GM21619 (cell line): ENCODE measurements around the gene ZNF423.

ENCODE experiments used
- ATAC-seq: cut with Tn5 transposase; IDR thresholded peaks from one replicate; pipeline ENCODE4 v1.9.1; 2021; ENCODE audit not compliant: unreplicated experiment

The ZNF423 gene

DNA sequence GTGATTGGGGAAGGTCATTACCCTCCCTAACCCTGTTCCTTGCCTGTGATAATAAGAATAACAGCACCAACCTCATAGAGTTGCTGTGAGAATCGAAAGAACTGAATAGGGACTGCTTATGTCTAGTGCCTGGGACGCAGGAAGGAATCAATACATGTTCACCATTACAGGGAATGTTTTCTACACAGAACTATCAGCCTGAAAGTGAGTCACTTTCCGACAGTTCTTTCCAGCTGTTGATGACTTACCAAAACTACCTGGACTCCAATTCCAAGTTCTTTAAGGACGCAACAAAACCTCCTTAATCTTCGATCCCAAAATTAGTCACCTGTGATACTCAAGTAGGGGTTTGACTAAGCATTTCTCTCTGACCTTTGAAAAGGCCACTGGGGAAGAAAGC, 29.4 kb downstream of the ZNF423 start:
- no peak for ATAC-seq

DNA sequence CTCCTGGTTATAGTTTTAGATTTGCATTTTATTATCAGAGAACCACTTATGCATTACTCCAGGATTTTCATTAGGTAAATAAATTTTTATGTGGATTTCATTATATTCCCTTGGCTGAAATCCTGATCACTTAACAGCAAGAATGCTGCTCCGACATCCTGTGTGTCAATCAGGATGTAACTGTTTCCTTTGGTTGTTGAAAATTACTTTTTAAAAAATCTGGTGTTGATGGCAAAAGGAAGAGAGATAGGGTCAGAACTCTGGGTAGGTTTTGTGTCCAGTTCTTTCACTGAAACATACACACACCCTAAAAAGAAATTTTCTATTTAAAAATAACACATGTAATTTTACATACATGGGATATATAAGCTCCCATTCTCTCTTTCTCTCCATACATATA, 30.9 kb downstream of the ZNF423 start:
- ATAC-seq: no peak

DNA sequence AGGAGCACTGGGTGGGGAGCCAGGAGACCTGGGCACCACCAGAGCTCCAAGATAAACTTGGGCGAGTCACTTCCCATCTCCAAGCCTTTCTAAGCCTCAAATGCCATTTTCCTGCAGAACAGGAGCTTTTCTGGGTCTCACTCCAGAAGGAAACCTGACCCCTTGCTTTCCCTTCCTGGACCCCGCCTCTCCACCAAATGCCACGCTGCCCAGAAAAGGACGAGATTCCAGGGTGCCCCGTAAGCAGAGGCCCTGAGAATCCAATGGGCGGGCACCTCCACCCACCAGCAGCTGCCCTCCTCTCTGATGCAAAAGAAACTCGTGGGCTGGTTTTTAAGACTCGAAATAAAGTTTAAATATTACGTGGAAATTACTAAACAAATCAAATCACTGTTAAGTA, 31.3 kb downstream of the ZNF423 start:
- ATAC-seq: no peak

DNA sequence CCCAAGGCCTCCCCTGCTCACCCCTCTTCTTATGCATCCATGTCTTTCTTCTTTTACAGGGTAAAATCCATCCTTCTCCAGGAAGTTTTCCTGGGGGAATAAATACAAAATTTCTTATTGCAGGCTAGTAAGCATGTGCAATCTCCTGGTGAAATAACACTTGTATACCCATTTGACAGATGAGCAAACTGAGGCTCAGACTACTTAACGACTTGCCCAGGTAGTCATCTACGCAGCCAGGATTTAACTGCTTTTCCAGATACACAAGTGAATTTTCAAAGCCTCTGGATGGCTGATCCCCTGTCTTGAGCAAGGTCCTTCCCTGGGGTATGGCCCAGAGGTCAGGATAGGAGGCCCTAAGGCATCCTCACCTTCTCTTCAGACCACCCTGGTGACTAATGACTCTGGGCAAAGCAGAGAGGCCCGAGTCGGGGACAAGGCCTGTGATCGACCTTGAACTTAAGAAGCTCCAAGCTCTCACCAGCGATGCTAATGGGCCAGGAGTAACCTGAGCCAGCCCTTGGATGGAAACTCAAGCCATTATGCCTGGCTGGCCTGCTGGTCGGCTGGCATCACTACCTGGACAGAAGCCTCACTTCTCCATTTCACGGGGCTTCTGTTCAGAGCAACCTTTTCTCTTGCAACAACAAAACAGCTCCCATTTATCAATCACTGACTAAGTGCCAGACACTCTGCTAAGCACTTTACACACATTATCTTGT, 33.1 kb downstream of the ZNF423 start:
- ATAC-seq: no peak

DNA sequence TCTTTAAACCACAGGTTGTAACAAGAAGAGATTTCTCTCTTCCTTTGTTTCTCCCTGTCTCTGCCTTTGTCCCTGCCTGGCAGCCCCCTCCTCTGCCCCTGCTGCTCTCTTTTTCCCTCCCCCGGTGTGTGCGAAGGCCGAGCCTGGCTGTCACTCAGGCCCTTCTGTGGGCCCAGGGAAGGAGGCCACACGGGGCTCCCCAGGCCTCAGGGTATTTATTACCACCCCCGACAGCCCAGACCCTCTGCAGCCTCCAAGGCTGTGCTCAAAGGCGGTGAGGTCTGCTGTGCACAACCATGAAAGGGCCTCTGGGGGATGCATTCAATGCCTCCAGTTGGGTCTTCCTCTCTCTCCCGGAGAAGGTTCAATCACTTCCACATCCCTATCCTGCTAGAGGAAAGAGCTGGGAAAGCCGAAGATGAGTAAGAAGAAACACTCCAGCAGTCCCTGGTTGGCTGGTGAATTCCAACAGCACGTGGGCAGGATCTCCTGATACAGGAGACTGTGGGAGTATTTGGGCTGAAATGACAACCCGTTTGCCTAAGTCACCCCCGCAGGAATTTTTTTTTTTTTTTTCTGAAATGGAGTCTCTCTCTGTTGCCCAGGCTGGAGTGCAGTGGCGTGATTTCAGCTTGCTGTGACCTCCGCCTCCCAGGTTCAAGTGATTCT, 34.2 kb downstream of the ZNF423 start:
- no peak for ATAC-seq

DNA sequence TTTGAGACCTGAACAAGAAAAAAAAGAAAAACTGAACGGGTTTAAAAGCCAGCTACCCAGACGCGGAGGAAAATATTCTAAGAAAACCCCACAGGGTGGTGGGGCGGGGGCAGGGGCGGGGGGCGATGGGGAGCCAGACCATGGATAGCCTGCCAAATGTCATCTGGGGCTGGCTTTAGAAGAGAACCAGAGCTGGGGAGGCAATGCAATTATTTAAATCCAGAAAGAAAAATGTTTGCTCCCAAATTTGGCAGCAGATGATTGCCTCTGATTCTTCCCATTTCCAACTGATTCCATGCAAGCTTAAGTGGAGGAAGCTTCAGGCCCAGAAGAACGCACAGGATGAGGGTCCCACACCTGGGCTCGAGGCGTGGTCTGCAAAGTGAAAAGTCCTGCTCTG, 34.8 kb downstream of the ZNF423 start:
- ATAC-seq: no peak

DNA sequence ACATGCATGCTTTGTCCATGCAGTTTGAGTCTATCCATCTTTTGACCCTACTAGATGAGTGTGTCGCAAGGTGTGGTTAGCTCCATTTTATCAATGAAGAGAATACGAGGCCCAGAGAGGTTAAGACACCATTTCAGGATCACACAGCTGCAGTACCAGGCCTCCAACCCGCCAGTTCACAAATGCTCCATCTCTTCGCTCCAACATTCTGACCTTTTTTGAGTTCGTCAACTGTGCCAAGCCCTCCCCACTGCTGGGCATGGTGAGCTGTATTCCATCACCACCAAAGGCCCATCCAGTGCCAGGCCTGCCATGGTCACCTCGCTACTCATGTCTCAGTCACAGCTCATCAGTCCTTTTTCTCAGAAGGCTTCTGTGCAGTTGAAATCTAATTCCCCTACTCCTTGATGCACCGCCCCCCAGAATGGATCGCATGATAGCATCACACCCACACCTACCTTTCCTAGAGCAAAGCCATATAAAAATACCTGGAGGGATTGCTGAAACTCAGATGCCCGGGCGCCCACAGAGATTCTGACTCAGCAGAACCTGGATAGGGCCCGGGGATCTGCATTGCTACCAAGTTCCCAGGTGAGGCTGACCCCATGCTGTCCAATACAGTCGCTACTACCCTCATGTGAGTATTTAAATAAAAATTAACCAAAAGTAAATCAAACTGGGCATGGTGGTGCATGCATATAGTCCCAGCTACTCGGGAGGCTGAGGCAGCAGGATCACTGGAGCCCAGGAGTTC, 38.0 kb downstream of the ZNF423 start:
- no peak for ATAC-seq

DNA sequence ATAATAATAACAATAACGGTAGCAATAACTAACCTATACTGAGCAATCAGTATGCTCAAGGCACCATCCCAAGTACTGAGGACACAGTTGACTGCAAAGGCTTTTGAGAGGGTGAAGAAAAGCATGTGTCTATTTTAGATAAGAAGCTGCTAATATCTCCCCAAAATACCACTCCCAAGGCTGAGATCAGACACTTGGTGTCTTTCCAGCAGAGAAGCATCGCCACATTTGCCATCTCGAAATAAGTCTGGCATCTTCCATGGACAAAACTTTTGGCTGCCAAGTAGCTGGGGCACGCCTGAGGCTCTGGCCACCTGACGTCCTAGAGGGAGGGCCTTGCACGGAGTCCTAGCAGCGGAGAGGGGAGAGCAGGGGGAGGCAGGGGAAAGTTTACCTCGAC, 39.0 kb downstream of the ZNF423 start:
- no peak for ATAC-seq

DNA sequence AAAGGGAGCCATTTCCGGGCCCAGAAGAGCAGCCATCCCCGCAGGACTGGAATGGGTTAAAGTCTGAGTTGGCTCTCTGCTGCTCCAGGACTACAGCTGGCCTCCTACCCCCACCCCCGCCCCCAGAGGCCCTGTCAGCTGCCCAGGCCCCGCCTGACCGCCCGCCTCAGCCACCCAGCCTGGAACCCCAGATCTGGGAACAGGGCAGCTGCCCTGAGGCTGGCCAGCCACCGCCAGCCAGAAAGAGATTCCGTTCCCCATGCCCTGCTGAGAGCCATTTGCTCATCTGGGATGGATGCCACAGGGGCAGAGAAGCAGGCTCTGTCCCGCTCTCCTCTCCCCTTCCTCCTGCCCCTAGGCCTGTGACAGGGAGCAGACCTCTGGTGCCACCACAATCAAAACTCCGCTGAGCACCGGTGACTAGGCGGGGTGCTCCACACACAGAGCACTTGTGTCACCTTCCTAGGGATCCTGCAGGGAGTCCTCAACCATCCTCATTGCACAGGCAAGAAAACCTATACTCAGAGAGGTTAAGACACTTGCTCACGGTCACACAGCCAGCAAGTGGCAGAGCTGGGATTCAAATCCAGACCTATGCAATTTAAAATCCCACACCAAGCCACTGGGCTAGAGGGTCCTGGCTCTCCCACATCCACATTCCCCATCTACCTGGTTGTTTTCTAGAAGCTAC, 44.1 kb downstream of the ZNF423 start:
- ATAC-seq: no peak

DNA sequence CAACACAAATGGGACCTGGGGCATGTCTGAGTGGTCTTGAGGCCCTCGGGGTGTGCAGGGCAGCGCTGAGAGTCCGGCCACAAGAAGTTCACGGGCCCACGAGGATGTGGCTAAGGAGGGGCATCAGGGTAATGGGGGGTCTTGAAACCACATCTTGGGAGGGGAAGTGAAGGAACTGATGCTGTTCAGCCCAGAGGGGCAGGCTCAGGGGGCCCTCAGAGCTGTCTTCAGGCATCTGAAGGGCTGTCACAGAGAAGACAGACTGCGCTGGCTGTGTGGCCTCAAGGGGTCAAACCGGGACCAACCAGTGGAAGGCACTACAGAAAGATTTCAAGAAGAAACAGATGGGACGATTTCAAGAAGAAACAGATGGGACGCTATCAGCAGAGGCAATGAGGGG, 45.1 kb downstream of the ZNF423 start:
- ATAC-seq: no peak

DNA sequence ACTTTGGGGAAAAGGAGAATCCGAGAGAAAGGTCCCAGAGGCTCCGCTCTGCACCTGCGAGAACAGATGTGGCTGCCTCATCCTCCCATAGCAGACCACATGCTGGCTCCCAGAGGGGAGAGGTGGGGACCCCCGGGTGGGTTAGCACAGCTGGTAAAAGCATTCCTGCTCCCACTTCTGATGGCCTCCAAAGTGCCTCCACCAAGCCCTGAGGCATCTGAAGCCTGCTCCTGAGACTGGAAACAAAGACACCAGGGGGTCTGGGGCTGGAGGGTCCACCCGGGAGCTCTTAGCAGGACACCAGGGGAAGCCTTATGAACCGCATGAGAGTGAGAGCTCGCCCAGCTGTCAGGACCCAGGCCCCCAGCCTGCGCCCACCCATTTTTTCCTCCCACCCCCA, 46.4 kb downstream of the ZNF423 start:
- ATAC-seq: no peak

DNA sequence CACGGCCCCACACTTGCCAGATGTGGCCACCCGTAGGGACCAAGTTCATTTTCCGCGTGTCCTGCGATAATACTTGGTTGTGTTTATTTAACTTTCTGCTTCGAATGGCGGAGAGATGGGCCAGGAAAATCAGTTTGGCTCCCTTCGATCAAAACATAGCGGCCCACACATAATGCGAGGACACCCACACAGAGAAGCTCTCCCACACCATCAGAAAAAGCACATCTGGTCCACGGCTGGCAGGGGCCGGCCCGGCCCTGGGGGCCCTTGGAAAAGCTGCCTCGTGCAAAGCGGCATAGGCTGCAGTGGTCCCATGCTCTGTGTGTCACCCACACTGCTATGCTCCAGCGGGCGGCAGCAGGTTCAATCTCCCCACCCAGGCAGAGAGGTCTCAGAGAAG, 46.9 kb downstream of the ZNF423 start:
- no peak for ATAC-seq

DNA sequence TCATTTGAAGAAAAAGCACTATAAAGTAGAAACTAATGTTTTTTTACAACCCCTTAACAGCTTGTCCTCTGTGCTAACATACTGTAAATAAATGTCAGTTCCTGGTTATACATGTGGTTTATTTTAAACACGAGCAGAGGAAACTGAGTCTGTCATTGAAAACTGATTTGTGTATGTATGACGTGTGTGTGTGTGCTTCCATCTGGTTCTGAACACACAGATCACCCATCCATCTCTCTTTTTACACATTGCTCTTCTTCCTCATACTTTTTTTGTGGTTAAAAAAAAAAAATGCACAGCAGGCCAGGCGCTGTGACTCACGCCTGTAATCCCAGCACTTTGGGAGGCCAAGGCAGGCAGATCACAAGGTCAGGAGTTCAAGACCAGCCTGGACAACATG, 49.5 kb downstream of the ZNF423 start:
- ATAC-seq: no peak

DNA sequence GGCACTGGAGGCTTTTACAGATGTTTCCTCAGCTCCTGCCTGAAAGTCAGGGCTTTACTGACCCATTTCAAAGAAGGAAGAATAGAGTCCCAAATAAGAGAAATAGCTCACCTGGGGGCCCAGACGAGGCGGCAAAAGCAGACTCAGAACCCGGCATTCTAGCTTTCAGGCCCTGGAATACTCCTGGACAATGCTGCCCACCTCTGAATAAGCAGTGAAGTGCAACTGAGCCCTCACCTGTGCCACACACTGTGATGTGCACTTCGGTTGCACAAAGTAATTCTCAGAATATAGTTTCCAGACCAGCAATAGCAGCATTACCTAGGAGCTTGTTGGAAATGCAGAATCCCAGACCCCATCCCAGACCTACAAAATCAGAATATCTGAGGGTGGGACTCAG, 54.6 kb downstream of the ZNF423 start:
- ATAC-seq: no peak

DNA sequence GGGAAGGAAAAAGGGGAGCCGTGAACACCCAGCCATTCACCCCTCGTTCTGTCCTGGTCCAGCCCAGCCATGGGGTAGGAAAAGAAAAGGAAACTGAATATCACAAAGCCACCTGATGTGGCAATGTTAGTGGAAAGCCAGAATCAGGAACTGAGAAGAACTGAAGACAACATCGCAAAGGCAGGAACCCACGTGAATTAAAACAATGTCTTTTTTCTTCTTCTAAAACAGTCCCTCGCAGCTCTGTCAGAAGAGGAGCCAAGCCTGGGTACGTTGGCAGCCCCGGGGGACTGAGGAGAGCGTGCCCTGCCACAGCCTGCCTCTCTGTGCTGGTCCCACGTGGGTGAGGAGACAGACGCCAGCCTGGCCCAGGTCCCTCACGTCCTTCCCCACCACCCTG, 55.0 kb downstream of the ZNF423 start:
- peak; percentile 42 for ATAC-seq

DNA sequence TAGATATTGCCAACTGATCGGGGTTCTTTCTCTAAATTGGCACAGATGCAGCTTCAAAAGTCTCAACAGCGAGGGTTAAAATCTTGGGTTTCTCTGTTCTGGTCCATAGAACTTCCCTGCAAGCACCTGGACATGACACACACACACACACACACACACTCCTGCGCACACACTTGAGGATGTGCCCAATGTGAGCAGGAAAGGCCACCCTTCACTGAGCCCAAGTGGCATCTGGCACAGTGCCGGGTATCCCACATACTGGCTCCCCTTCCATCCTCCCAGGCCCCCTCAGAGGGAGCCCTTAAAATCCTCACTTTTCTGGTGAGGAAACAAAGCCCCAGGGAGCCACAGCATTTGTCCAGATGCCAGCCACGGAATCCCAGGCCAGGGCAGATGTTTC, 55.5 kb downstream of the ZNF423 start:
- no peak for ATAC-seq

DNA sequence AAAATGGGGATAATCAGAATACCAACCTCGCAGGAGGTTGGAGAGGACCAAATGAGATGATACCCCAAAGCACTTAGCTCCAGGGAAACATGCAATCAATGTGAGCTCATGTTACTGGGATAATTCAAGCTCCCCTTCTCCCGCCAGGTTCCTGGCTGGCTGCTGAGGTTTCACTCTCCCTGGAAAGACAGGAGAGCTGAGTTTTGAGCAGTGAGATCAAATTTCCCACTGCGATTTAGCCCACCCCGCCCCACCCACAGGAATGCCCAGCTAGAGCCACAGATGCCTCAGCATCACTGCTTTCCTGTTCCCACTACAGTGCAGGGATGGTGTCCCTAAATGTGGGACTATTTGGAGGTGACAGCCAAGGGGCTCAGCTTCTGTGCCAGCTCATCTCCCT, 56.7 kb downstream of the ZNF423 start:
- no peak for ATAC-seq

DNA sequence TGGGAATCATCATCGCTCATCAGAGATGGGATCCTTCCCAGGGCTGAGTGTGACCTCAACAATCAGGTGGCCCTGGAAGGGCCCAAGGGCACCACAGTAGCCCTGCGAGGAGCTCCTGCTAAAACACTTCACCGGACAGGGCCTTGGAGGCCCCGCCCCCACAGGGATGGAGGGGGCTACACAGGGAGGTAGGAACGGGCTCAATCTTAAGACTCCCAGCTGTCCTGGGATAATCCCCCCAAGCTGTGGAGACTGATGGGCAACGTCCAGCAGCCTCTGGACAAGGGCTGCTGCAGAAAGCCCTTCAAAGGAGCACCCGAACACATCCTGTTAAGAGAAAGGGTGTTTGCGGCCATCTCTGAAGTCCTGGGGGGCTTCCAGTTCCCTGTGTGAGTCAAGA, 60.4 kb downstream of the ZNF423 start:
- ATAC-seq: no peak

DNA sequence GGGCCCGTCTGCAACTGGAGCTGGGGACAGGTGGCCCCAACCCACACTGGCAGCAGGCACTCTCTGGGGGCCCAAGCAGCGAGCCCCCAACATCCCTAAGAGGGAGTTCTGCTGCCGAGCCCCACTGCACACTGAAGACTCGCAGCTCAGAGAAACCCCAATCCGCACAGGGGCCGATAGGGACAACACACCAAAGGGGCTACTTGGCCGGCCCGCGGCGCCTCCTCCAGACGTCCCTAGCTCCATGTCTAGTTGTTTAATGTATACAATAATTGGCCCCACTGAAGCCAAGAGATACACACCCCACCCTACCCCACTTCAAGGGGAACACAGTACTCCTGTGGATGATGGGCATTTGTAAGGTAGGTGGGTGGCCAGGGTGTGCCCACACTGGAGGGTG, 62.7 kb downstream of the ZNF423 start:
- no peak for ATAC-seq

DNA sequence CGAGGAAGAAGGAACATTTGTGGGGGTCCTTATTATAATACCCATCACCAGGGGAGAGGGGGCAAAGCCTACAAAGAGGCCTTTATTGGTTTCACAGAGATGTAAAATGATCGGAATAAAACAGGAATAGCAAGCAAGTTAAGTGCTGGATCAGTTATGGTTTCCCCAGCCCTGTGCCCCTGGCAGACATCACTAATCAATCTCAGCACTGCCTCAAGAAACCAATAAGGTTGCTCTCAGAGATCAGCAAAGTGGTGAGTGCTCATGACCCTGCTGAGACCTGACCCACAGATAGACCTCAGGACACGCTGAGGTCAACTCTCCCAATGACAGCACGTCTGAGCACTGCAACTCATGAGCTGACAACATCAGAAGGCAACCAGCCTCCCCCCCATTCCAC, 66.3 kb downstream of the ZNF423 start:
- ATAC-seq: no peak

DNA sequence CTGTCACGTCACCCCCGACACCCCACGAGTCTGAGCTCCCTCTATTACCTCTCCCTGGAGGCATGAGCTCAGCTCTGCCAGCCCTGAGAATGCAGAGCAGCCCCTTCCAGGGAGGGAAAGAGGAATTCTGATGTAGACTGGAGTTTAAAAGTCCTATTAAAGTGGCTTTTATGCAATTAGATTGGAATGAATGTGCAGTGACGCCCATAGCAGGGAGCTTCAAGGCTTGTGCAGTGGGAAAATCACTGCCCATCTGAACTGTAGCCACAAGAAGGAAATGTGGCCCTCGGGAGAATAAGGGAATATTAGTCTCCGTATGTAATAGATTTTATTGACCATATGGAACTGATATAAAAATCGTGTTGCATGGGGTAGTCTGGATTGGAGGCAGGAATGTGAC, 66.9 kb downstream of the ZNF423 start:
- ATAC-seq: no peak

DNA sequence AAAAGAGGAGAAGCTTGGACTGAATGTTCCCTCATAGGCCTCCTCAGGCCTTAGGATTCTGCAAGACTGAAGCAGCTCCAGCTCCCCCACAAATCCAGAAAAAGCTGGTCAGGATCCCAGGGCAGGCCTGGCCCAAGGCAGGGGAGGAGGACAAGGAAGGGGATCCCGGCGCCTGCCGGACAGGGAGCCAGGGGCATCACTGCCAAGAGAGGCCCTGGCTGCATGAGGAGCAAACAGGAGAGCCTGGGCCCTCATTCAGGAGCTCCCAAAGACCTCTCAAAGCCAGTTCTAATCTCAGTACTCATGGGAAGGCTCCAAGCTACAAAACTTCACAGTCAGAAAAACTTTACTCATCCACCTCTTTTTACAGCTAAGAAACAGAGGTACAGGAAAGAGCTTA, 67.3 kb downstream of the ZNF423 start:
- no peak for ATAC-seq
